NCI-H2196 (cell line): Measurements from ENCODE around the gene PTPRN2.

ENCODE experiments used
- DNase-seq: peaks from one replicate; lab custom pipeline; 2025; ENCODE audit not compliant: unreplicated experiment; lab: John Stamatoyannopoulos, UW

PTPRN2 gene

DNA sequence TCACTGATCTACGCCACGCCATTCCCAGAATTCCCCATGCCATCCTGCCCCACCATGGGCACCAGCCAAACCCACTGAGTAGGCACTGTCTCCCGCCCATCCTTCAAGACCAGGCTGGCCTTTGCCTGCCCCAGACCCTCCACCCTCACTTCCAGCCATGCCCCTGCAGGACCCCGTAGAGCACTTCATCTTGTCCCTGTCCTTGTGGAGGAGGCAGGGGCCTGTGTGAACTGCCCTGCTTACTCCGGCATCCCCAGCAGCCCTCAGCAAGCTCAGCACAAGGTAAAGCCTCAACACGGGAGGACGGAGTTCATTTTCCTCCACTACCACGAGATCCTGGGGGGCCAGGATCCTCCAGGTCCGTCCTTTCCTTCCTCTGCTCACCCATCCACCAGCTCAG, 577.7 kb downstream of the PTPRN2 start:
- no peak for DNase-seq

DNA sequence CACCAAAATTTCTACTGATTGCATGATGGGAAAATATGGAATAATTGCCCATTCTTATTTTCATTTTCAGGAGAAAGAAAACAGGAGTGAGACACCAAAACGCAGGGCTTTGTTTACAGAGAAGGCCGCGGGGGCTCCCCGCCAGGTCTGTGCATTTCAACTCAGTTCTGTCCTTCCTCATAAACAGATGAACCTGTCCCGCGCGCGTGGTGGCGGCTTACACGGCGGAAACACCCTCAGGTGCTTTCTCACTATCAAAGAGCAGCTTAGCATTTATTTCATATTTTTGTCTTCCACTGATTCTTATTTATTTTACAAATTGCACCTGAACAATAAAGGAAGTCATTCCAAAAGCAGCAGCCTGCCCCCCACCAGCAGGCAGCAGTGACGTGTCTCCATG, 579.4 kb downstream of the PTPRN2 start:
- no peak for DNase-seq

DNA sequence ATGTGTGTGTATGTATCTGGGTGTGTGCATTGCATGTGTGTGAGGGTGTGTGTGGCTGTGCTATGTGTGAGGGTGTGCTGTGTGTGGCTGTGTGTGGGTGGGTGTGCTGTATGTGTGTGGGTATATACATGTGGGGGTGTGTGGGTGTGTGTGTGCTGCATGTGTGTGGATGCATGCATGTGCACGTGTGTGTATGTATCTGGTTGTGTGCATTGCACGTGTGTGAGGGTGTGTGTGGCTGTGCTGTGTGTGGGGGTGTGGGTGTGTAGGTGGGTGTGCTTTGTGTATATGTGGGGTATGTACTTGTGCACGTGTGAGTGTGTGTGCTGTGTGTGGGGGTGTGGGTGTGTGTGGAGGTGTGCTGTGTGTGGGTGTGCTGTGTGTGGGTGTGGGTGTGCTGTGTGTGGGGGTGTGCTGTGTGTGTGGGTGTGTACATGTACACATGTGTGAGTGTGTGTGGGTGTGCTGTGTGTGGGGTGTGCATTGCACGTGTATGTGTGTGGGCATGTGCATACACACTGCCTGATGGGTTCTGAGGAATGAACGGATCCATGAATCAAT, 579.8 kb downstream of the PTPRN2 start:
- no peak for DNase-seq

DNA sequence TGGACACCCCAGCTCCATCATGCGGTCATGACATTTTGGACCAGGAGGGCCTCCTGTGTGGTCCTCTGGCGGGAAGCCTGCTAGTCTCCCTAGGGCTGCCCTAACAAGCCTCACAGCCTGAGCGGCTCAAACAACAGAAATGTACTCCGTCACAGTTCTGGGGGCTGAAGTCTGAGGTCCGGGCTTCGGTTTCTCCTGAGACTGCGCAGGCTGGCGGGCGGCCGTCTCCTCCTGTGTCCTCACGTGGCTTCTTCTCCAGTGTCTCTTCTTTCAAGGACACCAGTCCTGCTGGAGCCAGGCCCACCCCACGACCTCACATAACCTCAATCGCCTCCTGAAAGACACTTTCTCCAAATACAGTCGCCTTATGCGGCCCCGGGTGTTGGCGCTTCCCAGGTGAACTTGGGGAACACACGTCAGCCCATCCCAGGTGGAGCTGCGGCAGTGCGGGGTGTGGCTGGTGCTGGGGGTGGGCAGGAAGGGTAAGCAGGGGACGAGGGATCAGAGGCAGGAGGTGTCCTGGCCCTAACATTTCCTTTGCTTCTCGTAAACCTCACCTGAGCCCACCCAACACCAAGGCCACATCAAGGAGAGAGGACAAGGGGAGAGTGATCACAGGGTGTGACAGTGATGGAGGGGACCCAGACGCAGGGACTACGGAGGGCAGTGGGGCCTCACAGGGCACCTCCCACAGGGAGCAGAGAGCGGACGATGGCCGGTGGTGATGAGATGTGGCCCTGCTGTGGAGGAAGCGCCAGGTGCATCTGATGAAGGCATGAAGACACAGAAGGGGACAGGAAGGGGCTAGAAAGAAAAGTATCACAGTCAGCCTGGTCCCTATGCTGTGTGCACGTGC, 580.6 kb downstream of the PTPRN2 start:
- no peak for DNase-seq

DNA sequence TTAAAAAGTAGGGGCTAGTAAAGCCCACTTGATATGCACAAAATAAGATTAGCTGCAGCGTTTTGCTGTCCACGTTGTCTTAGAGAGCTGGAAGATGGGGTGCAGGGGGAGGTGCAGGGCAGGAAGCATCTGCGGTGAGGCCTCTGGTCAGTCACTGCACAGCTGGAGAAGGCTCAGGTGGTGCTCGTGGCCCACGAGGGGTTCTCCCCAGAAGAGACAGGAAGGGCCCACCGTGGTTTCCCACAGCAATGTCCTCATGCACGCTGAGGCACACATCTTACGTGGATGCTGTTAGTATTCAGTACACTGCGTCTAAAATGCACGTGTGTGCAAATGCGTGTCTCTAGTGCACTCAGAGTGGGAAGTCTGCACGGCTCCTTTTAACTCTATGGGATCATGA, 582.1 kb downstream of the PTPRN2 start:
- DNase-seq = no peak

DNA sequence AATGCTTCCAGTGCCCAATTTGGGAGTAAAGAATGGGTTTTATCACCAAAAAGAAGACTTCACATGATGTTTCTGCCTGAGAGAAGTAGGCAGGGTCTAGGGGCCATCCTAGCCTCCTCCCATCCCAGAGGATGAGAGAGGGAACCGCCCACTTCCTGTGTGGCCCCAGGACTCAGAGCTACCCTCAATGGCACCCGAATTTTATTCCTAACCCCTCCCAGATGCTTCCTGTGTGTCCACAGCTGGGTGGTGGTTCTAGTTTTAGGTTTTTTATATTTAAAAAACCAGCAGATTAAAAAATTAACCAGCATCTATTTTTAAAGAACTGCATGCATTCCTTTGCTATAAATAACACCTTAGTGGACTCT, 583.5 kb downstream of the PTPRN2 start:
- DNase-seq = no peak

DNA sequence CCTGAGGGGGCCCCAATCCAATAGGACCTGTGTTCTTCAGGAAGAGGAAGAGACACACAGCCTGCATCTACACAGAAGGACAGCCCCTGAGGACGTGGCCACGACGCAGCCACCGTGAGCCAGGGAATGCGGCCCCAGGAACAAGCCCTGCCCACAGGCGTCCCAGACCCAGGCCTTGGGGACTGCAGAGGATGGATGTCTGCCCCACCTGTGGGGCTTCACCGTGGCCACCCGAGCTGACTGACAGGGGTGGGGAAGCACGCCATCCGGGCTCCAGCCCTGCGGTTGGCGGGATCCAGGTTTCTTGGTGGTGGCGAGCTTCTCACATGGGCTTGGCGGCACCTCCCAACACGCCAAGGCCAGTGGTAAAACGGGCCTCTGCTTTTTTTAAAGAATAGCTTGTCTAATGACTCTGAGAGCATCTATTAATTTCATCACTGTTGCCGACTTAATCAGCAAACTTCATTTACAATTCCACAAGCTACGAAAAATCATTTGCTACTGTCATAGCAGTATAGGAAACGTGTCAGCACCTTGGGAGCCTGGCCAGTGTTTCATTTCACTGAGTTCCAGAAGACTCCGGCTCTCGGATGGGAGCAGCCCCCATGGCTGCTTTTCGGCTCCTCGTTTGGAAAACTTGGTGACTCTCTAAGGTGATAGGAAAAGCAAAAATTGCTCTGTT, 584.0 kb downstream of the PTPRN2 start:
- DNase-seq = no peak

DNA sequence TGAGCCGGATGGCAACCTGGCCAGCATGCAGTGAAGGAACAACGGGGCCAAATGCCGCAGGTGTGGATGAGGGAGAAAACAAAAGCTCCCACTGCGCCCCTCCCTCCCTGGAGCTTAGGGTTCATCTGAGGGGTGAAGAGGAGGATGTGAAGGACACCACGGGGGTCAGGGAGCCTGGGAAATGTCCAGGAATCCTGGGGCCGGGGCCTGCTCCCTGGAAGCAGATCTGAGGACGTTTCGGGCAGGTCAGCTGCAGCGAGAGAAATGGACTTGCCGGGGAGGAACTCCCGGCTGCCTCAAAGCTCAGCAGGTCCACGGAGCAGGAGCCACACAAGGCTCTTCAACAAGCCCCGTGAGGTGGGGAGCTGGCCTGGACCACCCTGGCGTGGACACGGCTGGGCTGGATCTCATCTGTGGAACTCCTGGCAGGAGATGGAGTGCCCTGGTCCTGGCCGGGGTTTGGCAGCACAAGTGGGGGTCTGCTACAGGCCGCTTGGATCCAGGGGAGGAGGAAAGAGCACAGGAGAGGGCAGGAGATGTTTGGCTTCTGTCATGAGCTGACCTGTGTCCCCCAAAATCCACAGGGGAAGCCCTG, 585.0 kb downstream of the PTPRN2 start:
- DNase-seq = no peak

DNA sequence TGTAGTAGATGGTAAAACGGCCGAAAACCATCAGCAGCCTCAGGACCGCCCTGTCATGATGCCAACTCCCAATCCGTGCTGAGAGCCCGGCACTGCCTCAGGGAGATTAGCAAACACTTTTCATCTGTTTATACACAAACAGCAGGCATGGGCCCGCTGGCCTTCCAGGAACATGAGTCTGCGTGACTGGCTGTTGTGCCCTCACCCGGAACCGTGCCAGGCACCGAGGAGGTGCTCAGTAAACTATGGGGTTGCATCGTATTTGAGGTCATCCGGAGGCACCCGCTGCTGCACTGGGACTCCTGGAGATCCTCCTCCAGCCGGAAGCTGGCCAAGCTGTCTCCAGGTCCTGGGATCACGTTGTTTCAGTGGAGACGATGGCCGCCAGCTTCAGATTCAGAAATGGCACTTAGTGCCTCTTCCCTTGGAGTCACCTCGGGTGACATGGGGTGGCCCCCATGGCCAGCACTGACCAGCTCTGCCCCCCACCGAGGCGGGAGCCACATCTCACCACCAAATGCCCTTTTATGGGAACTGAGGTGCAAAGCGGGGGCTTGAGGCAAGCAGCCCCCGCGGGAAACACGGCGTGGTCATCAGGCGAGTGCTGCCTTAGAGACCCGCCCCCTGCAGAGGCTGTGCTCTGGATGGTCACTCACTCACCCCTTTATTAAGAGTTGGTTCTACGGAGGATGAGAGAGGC, 585.9 kb downstream of the PTPRN2 start:
- DNase-seq = peak; percentile 72

DNA sequence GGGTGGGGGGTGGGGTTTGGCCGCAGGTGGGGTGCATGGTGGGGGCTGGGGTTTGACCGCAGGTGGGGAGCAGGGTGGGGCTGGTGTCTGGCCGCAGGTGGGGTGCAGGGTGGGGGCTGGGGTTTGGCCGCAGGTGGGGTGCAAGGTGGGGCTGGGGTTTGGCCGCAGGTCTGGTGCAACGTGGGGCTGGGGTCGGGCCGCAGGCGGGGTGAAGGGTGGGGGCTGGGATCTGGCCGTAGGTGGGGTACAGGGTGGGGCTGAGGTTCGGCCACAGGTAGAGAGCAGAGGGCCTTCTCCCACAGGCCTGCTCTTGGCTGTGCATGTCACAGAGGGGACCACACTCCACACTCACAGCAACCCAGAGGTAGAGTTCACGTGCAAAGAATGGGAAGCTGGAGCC, 586.6 kb downstream of the PTPRN2 start:
- DNase-seq = no peak

DNA sequence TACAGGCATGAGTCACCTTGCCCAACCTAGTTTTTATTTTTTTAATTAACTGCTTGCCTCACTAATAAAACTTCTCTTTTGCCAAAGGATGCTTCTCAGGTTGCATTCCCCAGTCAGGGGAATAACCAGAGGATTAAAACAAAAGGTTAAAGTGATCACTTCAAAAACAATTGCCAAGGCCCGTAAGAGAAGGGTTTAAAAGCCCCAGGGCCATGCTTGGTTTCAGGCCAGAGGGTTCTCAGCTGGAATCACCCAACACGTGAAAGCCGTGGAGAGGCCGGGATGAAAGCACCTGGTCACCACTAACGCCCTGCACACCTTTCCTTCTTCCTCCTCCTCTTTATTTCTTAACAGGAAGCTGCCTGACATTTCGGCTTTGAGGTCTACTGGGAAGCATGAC, 587.5 kb downstream of the PTPRN2 start:
- peak; percentile 61 for DNase-seq

DNA sequence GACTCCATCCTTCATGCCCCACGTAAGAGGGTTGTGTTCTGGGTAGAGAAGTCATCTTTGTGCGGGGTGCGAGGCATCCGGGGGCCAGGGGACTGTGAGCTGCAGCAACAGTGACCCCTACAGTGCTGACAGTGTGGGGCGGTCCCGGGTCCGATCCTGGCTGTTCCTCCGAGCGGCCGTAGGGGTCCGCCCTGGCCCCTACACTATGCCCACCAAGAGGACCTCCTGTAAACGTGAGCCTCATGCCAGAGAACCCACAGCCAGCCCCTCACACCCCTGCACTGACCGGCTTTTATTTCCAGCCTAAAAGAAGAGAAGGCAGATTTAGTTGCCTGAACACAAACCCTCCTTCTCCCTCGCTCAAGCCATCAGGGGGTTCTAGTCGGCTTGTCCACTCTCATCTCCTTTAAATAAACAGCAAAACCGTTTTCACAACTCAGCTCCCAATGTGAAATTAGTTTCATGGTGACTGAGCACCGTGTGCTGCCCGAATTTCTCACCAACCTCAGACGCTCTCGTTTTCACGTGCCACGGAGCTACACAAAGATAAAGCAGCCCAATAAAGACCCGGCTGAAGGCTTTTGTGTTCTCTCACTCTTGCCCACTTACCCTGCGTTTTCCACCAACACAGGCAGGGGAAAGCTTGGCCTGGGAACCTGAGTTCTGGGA, 588.6 kb downstream of the PTPRN2 start:
- no peak for DNase-seq

DNA sequence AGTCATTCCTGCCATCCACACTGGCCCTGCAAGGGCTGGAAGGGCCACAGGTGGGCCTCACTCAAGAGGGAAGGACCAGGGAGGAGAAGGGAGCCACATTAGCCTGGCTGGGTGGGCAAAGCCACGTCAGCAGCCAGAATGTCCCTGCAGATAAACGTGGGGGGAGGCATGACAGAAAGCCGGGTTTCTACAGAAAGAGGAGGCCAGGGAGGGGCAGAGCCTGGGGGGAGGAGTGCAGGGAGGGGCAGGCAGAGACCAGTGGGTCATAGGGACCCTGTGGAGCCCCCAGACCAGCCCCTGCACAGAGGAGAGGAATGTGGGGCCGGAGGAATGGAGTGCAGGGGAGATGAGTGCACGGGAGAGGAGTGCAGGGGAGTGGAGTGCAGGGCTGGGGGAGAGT, 590.2 kb downstream of the PTPRN2 start:
- DNase-seq = no peak

DNA sequence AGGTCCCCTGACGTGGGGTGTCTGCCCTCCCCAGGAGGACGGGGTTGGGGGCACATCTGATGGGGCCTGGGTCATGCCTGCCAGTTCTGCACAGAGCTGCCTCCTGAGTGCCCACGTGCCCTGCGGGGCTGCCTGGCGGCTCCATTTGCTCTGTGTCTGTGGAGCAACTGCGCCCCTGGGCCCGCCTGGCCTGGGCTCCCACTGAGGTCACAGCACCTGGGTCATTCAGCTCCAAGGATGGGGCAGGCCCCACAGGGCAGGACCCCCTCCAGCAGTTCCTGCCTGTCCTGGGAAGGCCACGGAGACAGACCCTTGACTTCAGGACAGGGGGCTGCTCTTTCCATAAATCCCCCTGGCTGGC, 590.6 kb downstream of the PTPRN2 start:
- DNase-seq = no peak

DNA sequence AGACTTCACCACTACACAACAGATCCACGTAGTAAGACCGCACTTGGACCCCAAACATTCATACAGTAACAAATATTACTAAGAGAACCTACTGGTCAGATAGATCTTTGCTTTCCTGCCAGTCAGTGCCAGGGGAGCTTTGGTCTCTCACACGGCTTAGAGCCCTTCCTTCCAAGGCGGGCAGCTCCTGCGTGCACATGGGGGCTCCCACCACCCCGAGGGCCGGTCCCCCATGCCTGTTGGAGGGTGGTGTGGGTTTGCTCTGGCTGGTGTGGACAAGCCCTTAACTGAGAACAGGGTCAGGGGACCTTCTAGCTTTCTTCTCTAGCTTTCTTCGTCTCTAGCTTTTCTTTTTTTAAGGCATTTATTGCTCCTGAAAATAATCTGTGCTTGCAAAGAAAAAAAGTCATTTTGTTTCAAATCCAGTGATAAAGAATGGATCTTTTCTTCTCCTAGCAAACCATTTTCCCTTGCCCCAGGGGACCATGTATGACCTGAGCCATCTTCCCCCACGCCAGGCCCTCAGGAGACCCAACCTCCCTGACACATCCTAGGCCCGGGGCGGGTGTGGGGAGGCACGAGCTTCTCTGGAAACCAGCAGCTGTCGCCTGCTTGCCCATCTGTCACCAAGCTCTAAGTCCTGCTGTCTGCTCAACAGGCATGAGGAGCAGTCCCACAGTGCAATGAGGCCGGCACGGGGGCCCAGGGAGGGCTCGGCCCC, 591.1 kb downstream of the PTPRN2 start:
- DNase-seq = no peak

DNA sequence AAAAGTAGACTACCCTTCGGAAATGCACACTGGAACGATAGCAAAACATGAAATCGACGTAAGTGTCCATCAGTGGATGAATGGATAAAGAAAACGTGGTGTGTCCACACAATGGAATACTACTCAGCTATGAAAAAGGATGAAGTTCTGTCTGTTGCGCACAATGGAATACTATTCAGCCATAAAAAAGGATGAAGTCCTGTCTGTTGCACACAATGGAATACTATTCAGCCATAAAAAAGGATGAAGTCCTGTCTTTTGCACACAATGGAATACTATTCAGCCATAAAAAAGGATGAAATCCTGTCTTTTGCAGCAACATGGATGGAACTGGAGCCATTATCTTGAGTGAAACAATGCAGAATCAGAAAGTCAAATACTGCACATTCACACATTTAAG, 591.8 kb downstream of the PTPRN2 start:
- no peak for DNase-seq

DNA sequence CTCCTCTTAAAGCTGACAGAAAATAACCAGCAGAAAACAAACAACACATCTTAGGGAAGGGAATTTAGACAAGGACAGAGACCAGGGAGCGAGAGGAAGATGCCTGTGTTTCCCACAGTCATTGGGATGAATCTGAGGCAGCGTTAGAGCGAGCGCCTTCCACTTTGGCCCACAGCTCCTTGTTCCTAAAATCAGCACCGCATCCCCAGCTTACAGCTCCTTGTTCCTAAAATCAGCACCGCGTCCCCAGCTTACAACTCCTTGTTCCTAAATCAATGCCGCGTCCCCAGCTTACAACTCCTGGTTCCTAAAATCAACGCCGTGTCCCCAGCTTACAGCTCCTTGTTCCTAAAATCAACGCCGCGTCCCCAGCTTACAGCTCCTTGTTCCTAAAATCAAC, 593.3 kb downstream of the PTPRN2 start:
- DNase-seq = no peak

DNA sequence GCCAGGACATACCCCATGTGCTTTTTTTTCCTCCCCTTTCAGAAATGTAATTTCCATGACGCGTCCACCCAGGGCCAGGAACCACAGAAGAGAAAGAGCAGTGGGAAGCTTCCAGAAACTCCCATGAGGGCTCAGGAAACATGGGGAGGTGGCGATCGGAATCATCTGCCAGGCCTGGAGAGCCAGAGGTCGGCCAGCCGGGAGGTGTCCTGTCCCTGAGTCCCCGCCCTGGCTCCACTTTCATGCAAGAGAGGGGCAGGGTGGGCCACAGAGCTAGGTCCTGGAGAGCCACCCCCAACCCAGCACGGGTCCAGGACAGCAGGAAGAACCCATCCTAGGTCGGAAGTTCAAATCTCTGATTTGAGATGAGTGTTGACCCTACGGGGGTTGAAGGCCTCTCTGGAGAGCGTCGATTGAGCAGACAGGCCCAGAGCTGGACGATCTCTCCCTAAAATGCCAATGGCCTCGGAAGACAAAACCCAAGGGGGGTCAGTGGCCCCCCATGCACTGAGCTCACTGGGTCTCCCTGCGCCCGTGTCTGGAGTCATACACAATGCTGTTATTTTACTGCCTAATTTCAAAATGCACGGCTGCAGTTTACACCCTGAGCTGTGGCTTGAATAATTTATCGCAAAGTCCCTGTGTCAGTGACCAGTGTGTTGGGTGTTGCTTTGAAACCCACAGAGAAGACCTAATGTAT, 594.1 kb downstream of the PTPRN2 start:
- DNase-seq = no peak

DNA sequence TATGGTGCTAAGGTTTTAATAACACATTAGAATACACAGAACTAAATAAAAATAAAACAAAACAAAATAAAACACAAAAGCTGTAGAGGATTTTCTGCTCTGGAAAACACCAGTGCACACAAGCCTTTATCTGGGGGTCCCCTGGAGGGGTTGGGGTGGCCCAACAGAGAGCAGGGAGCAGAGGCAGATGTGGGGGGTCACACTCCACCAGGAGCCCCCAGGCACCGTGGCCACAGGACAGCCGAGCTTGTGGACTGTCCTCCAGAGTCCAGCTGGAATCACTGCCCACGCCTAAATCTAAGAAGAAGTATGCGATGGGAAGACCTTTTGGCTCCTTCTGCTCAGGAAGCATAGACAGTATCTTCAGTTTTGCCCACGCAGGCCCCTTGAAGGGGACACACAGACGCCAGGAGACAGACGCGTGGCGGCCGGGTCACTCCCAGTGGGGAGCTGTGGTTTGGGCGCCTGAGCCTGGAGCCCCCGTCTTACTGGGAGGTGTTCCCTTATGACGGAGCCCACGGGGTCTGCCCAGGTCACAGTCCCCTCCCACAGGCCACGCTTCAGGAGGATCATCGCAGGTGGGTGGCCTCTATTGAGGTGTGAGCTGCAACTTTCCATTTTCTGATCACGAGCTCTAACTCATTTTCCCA, 595.0 kb downstream of the PTPRN2 start:
- DNase-seq = no peak
